Measurements from ENCODE around the gene SPINK5. TPM values are rescaled to one million over a fixed set of nuclear protein-coding genes. Genes with fewer than 3 reads are reported as not detected.

The SPINK5 gene
- total RNA-seq, 1 experiment from 2014 or later: 6.0 TPM

GRCh38 chr5:148104226-148104625, 40.4 kb downstream of the SPINK5 start:
- Histone ChIP-seq H3K9ac (ENCODE audit: extremely low read depth, insufficient read length, low read length) (no peak overlapping the region), H2BK120ac (ENCODE audit: low read depth, low read length, poor library complexity, severe bottlenecking) (no peak overlapping the region), H3K79me1 (ENCODE audit: insufficient read depth, low read depth, low read length, poor library complexity, severe bottlenecking) (no peaks in the 10 kb centered on the region), H3K23me2 (ENCODE audit: insufficient read length, low read depth, low read length, poor library complexity, severe bottlenecking) (no peaks in the 10 kb centered on the region), H3K56ac (ENCODE audit: insufficient read length, low read depth, low read length) (no peak overlapping the region), H3K4me1 (ENCODE audit: insufficient read depth, low read length) (no peaks in the 10 kb centered on the region), H3K4me2 (ENCODE audit: insufficient read depth, insufficient read length, low read length) (no peak overlapping the region), H3K9me3 (ENCODE audit: control insufficient read depth, low read depth, low read length) (no peaks in the 10 kb centered on the region), H2BK5ac (ENCODE audit: insufficient read length, low read length) (no peak overlapping the region), H2BK12ac (ENCODE audit: insufficient read length, low read depth, low read length) (no peak overlapping the region), H3K27me3 (ENCODE audit: insufficient read depth, low read length) (no peaks in the 10 kb centered on the region), H2AK5ac (ENCODE audit: insufficient read length, low read length) (no peak overlapping the region), H4K20me1 (ENCODE audit: control insufficient read depth, insufficient read depth, insufficient read length) (no peaks in the 10 kb centered on the region), H2BK20ac (ENCODE audit: low read depth, low read length, poor library complexity, severe bottlenecking) (no peak overlapping the region), H3K27ac (ENCODE audit: insufficient read length, low read depth, low read length) (no peak overlapping the region), H4K5ac (ENCODE audit: insufficient read length, low read depth, low read length) (no peak overlapping the region), H3K18ac (ENCODE audit: insufficient read length, low read depth, low read length) (no peak overlapping the region), H3K14ac (ENCODE audit: insufficient read depth, low read length) (no peak overlapping the region), H3K23ac (ENCODE audit: insufficient read length, low read depth, low read length) (no peak overlapping the region), H2AFZ (ENCODE audit: low read length) (no peak overlapping the region), H4K8ac (replicated peaks; ENCODE audit: insufficient read length, low read depth, low read length) (no peak overlapping the region), H4K91ac (ENCODE audit: insufficient read length, low read depth, low read length) (no peak overlapping the region), H3K79me2 (ENCODE audit: insufficient read depth, low read length) (no peaks in the 10 kb centered on the region), H2BK15ac (ENCODE audit: low read depth, low read length) (no peak overlapping the region), H3T11ph (ENCODE audit: low read length) (no peak overlapping the region), H3K4ac (ENCODE audit: low read depth, low read length) (no peak overlapping the region)
- WGBS (ENCODE audit: extremely low coverage, insufficient read length, low lambda C conversion rate): no CpG with 5 or more reads among the region's 1 CpG
- Mint-ChIP-seq H3K4me3 (no peak overlapping the region), H3K27me3 (ENCODE audit: low read depth) (no peaks in the 10 kb centered on the region), H3K36me3 (ENCODE audit: insufficient read depth in 1 of 3, low read depth in 3 of 3) (peaks cover 0 to 44% (median 0%) of the 10 kb centered on the region in 3 experiments; a peak in 2 of 7 replicates), H3K9me3 (no peaks in the 10 kb centered on the region), H3K27ac (no peak overlapping the region), H3K4me1 (peaks cover 0 to 6% of the 10 kb centered on the region in 2 experiments; a peak in 2 of 4 replicates)
- TF ChIP-seq CTCF (conservative IDR thresholded peaks at IDR 0.05): no peak
- no peak for DNase-seq

All from H9 (cell line).